H9 (cell line): ENCODE measurements around the gene MEIS2. TPM values are rescaled to one million over a fixed set of nuclear protein-coding genes. Genes with fewer than 3 reads are reported as not detected.

Experiments
- DNase-seq: peaks from one replicate; pipeline ENCODE4 v3.0.0-alpha.2; 2017
- H2AFZ ChIP-seq: one replicate; pipeline ENCODE4 v1.6.1; 2013; ENCODE audit warnings: mild to moderate bottlenecking, low read length, control low read depth, moderate library complexity
- H2AK5ac ChIP-seq: 2 replicates; pipeline ENCODE4 v1.6.1; 2013; ENCODE audit warnings: low read length, control low read depth, mixed read lengths; ENCODE audit not compliant: insufficient read length
- H2BK120ac ChIP-seq: one replicate; pipeline ENCODE4 v1.6.1; 2013; ENCODE audit warnings: low read depth, mild to moderate bottlenecking, low read length, control low read depth, inconsistent platforms; ENCODE audit not compliant: poor library complexity, severe bottlenecking
- H2BK12ac ChIP-seq: 2 replicates; pipeline ENCODE4 v1.6.1; 2013; ENCODE audit warnings: low read length, control low read depth, mixed read lengths, low read depth; ENCODE audit not compliant: insufficient read length
- H2BK15ac ChIP-seq: 2 replicates; pipeline ENCODE4 v1.6.1; 2013; ENCODE audit warnings: low read depth, low read length, control low read depth
- H2BK20ac ChIP-seq: one replicate; pipeline ENCODE4 v1.6.1; 2013; ENCODE audit warnings: low read depth, mild to moderate bottlenecking, low read length, control low read depth, inconsistent platforms; ENCODE audit not compliant: poor library complexity, severe bottlenecking
- H2BK5ac ChIP-seq: 2 replicates; pipeline ENCODE4 v1.6.1; 2013; ENCODE audit warnings: low read length, control low read depth, mixed read lengths; ENCODE audit not compliant: insufficient read length
- H3K14ac ChIP-seq: 2 replicates; pipeline ENCODE4 v1.6.1; 2013; ENCODE audit warnings: low read length, control low read depth; ENCODE audit not compliant: insufficient read depth
- H3K18ac ChIP-seq: 2 replicates; pipeline ENCODE4 v1.6.1; 2013; ENCODE audit warnings: low read depth, mild to moderate bottlenecking, mixed read lengths, low read length, control low read depth; ENCODE audit not compliant: insufficient read length
- H3K23ac ChIP-seq: 2 replicates; pipeline ENCODE4 v1.6.1; 2013; ENCODE audit warnings: low read length, control low read depth, mixed read lengths, low read depth; ENCODE audit not compliant: insufficient read length
- H3K23me2 ChIP-seq: 2 replicates; pipeline ENCODE4 v1.6.1; 2013; ENCODE audit warnings: low read depth, mild to moderate bottlenecking, mixed read lengths, low read length, control low read depth; ENCODE audit not compliant: insufficient read length, poor library complexity, severe bottlenecking
- H3K27ac ChIP-seq: 2 replicates; pipeline ENCODE4 v1.5.1; 2013; ENCODE audit warnings: low read length, control low read depth, mixed read lengths, low read depth; ENCODE audit not compliant: insufficient read length
- H3K27me3 ChIP-seq: 2 replicates; pipeline ENCODE4 v1.6.1; 2013; ENCODE audit warnings: low read length, control low read depth, inconsistent platforms; ENCODE audit not compliant: insufficient read depth
- H3K4ac ChIP-seq: 2 replicates; pipeline ENCODE4 v1.6.1; 2013; ENCODE audit warnings: low read depth, mild to moderate bottlenecking, control low read depth, inconsistent platforms, low read length, moderate library complexity
- H3K4me1 ChIP-seq: 2 replicates; pipeline ENCODE4 v1.6.1; 2013; ENCODE audit warnings: low read length, control low read depth, inconsistent platforms; ENCODE audit not compliant: insufficient read depth
- H3K4me2 ChIP-seq: 2 replicates; pipeline ENCODE4 v1.6.1; 2013; ENCODE audit warnings: low read length, control low read depth, mixed read lengths; ENCODE audit not compliant: insufficient read length, insufficient read depth
- H3K56ac ChIP-seq: 2 replicates; pipeline ENCODE4 v1.6.1; 2013; ENCODE audit warnings: low read depth, mild to moderate bottlenecking, mixed read lengths, low read length, control low read depth; ENCODE audit not compliant: insufficient read length
- H3K79me1 ChIP-seq: 2 replicates; pipeline ENCODE4 v1.6.1; 2013; ENCODE audit warnings: low read depth, mild to moderate bottlenecking, moderate library complexity, low read length, control low read depth, inconsistent platforms; ENCODE audit not compliant: insufficient read depth, poor library complexity, severe bottlenecking
- H3K79me2 ChIP-seq: 2 replicates; pipeline ENCODE4 v1.6.1; 2013; ENCODE audit warnings: low read length, control low read depth, inconsistent platforms; ENCODE audit not compliant: insufficient read depth
- H3K9ac ChIP-seq: 2 replicates; pipeline ENCODE4 v1.6.1; 2013; ENCODE audit warnings: low read length, control low read depth, mixed read lengths; ENCODE audit not compliant: insufficient read length; ENCODE audit errors: extremely low read depth
- H3K9me3 ChIP-seq: one replicate; pipeline ENCODE4 v1.6.1; 2013; ENCODE audit warnings: low read depth, low read length, inconsistent platforms; ENCODE audit not compliant: control insufficient read depth
- H3T11ph ChIP-seq: one replicate; pipeline ENCODE4 v1.6.1; 2013; ENCODE audit warnings: mild to moderate bottlenecking, low read length, control low read depth, inconsistent platforms
- H4K20me1 ChIP-seq: one replicate; pipeline ENCODE4 v1.6.1; 2013; ENCODE audit not compliant: control insufficient read depth, insufficient read length, insufficient read depth
- H4K5ac ChIP-seq: 2 replicates; pipeline ENCODE4 v1.6.1; 2013; ENCODE audit warnings: low read depth, mild to moderate bottlenecking, mixed read lengths, low read length, control low read depth; ENCODE audit not compliant: insufficient read length
- H4K8ac ChIP-seq: replicated peaks from 2 replicates; pipeline ENCODE4 v1.6.1; 2013; ENCODE audit warnings: low read length, control low read depth, mixed read lengths, low read depth; ENCODE audit not compliant: insufficient read length
- H4K91ac ChIP-seq: 2 replicates; pipeline ENCODE4 v1.6.1; 2013; ENCODE audit warnings: low read depth, mild to moderate bottlenecking, moderate library complexity, mixed read lengths, low read length, control low read depth; ENCODE audit not compliant: insufficient read length
- H3K27ac Mint-ChIP-seq, 3 experiments: 2 replicates in 2 of 3; 3 replicates in 1 of 3; pipeline ENCODE4 v1.8.0; 2020 to 2021; ENCODE audit warnings: mixed read lengths in 3 of 3, mild to moderate bottlenecking in 1 of 3, moderate library complexity in 1 of 3
- H3K27me3 Mint-ChIP-seq: 2 replicates; pipeline ENCODE4 v1.8.0; 2021; ENCODE audit warnings: low read depth, mild to moderate bottlenecking, moderate library complexity, mixed read lengths
- H3K36me3 Mint-ChIP-seq, 3 experiments: 2 replicates in 2 of 3; 3 replicates in 1 of 3; pipeline ENCODE4 v1.8.0; 2020 to 2021; ENCODE audit warnings: low read depth in 3 of 3, mixed read lengths in 3 of 3; ENCODE audit not compliant: insufficient read depth in 1 of 3
- H3K4me1 Mint-ChIP-seq, 2 experiments: 2 replicates each; pipeline ENCODE4 v1.8.0; 2020; ENCODE audit warnings: mixed read lengths in 2 of 2
- H3K4me3 Mint-ChIP-seq, 2 experiments: 2 replicates in 1 of 2; 3 replicates in 1 of 2; pipeline ENCODE4 v1.8.0; 2020 to 2021; ENCODE audit warnings: mild to moderate bottlenecking in 2 of 2, mixed read lengths in 2 of 2, moderate library complexity in 1 of 2
- H3K9me3 Mint-ChIP-seq, 2 experiments: 2 replicates in 1 of 2; 3 replicates in 1 of 2; pipeline ENCODE4 v1.8.0; 2020; ENCODE audit warnings: mild to moderate bottlenecking in 2 of 2, mixed read lengths in 2 of 2, moderate library complexity in 1 of 2
- CTCF ChIP-seq: fragments of 200-600 bp; sonication (generic); conservative IDR thresholded peaks from 3 replicates; pipeline ENCODE4 v1.8.0; 2021; ENCODE audit warnings: antibody characterized with exemption, mild to moderate bottlenecking
- WGBS: extraction: QIAGEN DNeasy Blood & Tissue Kit; methylation state at CpG from one replicate; pipeline ENCODE4 v1.1.7; 2013; ENCODE audit warnings: missing lambda C conversion rate, low lambda C conversion rate, mixed read lengths; ENCODE audit not compliant: insufficient read length; ENCODE audit errors: extremely low coverage; 5-methylcytosine and 5-hydroxymethylcytosine counted together
- total RNA-seq: library from RNA; stranded (reverse); gene quantifications from 2 replicates; pipeline ENCODE4 v1.2.1, GENCODE V29; 2021

MEIS2 gene
- total RNA-seq, 1 experiment from 2014 or later: 0.35 TPM

DNA sequence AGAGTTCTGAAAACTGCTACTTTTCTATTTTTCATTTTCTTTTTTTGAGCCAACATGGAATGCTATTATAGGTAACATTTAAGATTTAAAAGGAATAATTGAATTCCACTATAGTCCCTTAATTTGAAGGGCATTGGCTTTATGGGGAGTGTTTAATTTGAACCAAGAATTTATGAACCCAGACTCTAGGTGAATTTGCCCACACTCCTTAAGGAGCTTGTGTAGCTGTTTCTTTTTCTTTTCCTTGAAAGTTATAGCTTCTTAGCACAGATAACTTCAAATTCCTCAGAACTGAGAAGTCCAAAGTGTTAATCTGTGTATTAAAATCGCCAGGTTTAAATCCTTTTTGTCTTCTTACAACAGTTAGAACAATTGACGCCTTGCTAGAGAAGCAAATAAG is 4.7 kb upstream of the MEIS2 start:
- Histone ChIP-seq H3K56ac (no peak overlapping the region), H3K9ac (no peak overlapping the region)

More for the DNA sequence above, 4.7 kb upstream of the MEIS2 start:
- H4K20me1 ChIP-seq: no peaks in the 10 kb centered on the region
- Mint-ChIP-seq H3K9me3 (peaks cover 0 to 7% of the 10 kb centered on the region in 2 experiments; a peak in 3 of 5 replicates), H3K4me1 (peaks cover 48 to 77% of the 10 kb centered on the region in 2 experiments), H3K27me3 (peaks cover 99% of the 10 kb centered on the region), H3K36me3 (no peaks in the 10 kb centered on the region; a peak in 1 of 7 replicates), H3K4me3 (no peak overlapping the region), H3K27ac (no peak overlapping the region)
- no peak overlapping the region for H3K4ac ChIP-seq
- peaks cover 57% of the 10 kb centered on the region; the same call in 1 of the 2 replicates for H3K27me3 ChIP-seq
- no peak overlapping the region for H2BK12ac ChIP-seq
- no peak overlapping the region for H4K91ac ChIP-seq
- H2BK15ac ChIP-seq: no peak overlapping the region
- peaks cover 40% of the 10 kb centered on the region for H3K23me2 ChIP-seq
- no peaks in the 10 kb centered on the region for H3K79me1 ChIP-seq
- H2BK5ac ChIP-seq: no peak overlapping the region
- H2BK20ac ChIP-seq: no peak overlapping the region
- H3K14ac ChIP-seq: no peak overlapping the region
- H3K4me2 ChIP-seq: no peak overlapping the region
- peaks cover 2% of the 10 kb centered on the region; the same call in 1 of the 2 replicates for H3K4me1 ChIP-seq
- no CpG with 5 or more reads among the region's 2 CpGs for WGBS
- H3K9me3 ChIP-seq: no peaks in the 10 kb centered on the region
- no peak overlapping the region for H2AFZ ChIP-seq
- H3K27ac ChIP-seq: no peak overlapping the region
- no peak overlapping the region for H2AK5ac ChIP-seq
- no peak overlapping the region for H4K5ac ChIP-seq
- no peak for TF ChIP-seq CTCF
- no peak overlapping the region for H3T11ph ChIP-seq
- no peak overlapping the region for H3K18ac ChIP-seq
- no peak for DNase-seq
- H4K8ac ChIP-seq: no peak overlapping the region
- no peak overlapping the region for H2BK120ac ChIP-seq
- no peak overlapping the region for H3K23ac ChIP-seq
- H3K79me2 ChIP-seq: no peaks in the 10 kb centered on the region
